GM19238 (cell line): ENCODE results near the gene ACOX3.

Experiments used
- DNase-seq: peaks from one replicate; pipeline ENCODE4 v3.0.0; 2011; ENCODE audit warnings: low spot score; ENCODE audit not compliant: insufficient read length

Gene ACOX3

DNA sequence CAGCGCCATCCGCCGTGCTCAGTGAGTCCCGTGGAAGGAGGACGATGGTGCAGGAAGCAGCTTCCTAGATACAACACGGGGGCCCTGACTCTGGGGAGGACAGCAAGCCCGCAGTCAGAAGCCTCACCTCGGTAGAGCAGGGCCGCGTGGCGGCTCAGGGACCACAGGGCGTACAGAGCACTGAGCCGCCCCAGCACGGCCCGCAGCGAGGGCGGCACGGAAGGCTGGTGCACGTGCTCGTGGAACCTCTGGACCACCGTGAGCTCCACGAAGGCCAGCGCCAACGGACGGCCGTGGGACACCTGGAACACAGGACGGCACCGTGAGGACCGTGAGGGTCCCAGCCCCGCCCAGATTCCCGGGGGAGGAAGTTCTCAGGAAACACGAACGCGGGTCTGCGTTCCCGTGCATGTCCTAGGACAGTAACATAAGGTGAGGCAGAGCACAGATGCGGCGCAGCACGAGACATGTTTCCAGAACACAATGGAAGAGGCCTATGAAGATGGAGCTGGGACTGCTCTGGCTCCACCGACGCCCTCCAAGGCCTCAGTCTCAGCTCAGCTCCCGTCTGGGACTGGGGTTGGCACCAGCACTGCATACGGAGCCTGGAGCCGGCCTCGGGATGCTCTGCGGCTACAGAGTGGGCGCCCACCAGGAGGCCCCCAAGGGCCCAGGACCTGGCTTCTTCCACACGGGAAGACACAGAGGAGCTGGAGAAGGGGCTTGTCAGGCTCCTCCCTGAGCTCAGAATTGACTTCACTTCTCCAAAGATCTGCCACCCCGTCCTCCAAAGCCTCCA lies 65.5 kb downstream of the ACOX3 start:
- DNase-seq: no peak

DNA sequence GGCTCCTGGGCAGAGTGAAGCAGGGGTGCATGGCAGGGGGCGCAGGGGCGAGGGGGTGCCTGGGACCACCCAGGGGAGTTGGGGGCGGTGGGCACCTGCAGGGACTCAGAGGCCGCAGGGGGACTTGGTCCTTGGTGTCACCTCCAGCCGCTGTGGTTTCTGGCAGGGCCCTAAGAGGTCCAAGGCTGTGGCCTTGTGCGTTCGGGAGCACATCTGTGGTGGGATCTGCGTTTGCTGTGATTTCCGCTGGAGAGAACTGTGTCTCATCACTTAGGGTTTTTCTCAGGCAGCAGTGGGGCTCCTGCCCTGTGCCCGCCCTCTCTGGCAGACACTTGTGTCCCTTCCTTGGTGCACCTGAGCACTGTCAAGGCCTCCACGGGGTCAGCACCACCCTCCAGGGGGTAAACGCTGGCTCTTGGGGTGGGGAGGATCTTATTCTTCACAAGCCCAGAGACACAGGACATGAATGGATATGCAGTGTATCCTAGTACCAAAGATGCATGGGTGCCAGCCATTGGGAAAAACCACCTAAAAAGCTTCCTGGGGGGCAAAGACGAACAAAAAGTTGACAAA lies 66.5 kb downstream of the ACOX3 start:
- no peak for DNase-seq

DNA sequence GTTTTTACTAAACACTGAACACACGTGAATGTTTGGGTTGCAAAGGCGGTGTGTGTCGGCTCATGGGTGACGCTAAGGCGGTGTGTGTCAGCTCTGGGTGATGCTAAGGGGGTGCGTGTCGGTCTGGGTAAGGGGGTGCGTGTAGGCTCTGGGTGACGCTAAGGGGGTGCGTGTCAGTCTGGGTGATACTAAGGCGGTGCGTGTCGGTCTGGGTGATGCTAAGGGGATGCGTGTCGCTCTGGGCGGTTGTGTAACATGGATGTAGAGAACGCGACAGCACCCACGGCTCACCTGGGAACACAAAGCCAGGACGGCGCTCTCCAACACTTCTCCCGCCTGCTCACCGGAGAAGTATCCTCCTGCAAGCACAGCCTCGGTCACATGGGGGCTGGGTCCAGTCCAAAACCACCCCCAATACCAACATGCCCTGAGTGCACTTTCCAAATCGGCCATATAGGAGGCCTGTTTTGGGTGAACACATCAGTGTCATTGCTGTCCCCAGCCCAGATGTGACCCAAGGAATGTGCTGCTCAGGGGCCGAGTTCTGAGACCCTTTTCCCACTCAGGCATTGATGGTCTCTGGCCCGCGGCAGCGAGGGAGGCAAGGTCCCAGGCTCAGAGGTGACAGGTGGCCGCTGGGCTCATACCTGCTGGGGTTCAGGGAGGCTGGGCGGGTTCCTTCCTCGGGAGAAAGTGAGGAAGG lies 67.1 kb downstream of the ACOX3 start:
- DNase-seq: no peak

DNA sequence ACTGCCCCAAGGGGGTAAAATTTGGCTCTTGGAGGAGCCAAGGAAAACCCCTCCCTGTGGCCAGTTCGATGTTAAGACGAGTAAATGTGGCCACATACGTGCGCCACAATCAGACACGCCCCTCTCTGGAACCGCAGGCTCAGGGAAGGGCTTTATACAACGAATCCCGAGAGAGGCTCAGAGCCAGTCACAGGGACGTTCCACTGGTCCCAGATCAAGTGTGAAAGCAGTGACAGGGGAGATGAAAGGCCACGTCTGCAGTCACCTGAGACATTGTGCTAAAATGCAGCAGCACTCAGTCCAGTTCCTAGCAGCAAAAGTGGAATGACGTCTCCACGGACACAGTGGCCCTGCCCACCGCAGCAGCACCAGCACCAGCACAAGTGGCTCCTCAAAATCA lies 68.0 kb downstream of the ACOX3 start:
- no peak for DNase-seq

DNA sequence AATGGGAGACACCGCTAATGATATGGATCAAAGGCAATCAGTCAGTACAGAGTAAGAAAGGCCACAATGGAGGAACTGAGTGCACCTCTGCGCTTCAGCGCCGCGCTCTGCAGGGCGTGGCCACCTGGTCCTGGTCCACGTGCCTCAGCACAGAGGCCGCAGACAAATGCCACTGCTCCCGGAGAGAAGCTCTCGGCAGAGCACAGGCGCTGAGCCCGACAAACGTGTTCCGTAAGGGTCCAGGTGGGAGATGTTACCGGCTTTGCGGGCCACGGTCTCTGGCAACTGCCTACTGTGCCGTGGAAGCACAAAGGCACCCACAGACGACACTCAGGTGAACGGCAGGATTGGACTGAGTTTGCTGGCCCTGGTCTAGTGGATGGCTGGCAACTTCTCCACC lies 68.9 kb downstream of the ACOX3 start:
- DNase-seq: no peak

DNA sequence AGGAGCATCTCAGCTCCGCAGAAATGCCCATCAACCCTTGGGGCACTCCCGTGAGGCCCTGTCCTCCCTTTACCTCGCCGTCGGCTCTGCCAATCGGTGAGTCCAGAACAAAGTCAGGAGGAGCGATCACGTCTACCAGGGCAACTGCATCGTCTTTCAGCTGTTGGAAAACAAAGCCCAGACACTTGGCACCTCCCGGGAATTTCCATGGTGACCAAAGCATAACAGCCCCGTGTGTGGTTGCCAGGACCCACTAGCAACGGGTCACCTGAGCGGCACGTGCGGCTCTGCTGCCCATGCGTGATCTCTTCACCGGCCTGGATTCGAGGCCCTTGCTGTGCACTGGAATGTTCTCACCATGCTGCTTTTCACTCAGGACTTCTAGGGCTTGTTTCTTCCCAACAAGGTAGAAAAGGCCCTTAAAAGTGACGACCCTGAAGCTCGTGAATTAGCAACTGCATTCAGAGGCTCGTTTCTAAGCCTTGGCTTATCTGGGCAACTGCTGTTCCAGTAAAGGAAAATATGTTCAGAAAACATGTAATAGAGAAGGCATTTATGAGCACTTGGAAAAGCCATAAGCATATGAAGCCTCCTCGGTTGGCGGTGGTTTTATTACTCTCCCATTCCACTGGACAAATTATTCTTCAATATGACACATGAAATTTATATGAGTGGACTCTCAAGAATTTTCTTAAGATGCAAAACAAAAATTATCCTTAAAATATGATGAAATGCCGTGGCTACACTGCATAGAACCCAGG lies 69.5 kb downstream of the ACOX3 start:
- no peak for DNase-seq

DNA sequence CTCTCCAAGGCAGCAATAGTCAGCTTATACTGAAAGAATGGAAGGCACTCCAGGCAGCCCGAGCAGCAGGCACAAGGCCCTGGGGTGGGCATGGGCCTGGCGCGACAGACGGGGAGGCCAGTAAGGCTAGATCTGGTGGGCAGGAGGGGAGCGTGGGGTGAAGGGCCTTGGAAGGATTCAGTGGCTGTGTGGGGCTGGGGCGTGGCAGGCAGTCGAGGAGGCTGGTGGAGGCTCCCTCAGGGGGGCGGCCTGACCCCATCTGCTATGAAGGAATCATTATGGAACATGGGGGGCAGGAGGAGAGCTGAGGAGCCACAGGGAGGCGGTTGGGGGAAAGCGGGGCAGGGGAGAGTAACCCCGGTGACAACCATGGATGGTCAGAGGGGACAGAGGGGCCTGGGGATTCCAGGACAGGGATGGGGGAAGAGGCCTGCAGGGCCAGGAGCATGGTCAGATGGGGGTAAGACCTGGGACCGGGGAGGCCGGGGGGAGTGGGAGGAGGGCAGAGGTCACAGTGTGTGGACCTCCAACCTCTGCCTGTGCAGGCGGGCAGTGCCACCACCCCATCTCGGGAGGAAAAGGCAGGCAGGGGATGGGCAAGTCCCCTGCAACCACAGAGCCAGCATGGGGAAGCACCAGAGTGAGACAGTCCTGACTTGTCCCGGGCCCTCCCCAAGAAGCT lies 70.3 kb downstream of the ACOX3 start:
- DNase-seq: no peak

DNA sequence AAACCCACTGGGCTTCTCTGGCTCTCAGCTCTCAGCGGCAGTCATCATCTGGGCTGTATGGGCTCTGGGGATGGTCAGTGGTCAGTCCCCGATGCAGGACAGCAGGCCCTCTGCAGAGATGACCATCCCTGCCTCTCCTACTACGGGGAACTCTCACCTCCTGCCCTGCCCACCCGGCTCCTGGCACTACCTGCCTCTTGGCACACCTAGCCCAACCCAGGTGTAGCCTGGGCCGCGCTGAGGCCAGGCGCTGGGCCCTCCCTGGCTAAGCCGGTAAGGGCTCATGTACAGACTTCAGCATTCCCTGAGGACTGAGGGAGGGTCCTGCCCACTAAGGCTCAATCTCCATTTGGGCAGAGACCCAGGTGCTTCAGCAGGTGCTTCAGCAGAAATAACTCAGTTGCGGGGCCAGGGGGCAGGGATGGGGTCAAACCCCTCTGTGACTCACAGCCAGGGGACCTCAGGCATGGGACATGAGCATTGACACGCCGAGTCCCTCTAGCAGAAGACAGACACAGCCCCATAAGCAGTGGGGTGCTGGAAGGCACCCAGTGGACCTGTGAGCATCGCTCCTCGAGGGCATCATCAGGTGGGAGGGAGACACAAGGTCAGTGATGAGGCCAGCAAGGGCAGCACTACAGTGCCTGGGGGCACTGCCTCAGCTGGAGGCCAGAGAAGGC lies 71.0 kb downstream of the ACOX3 start:
- no peak for DNase-seq

DNA sequence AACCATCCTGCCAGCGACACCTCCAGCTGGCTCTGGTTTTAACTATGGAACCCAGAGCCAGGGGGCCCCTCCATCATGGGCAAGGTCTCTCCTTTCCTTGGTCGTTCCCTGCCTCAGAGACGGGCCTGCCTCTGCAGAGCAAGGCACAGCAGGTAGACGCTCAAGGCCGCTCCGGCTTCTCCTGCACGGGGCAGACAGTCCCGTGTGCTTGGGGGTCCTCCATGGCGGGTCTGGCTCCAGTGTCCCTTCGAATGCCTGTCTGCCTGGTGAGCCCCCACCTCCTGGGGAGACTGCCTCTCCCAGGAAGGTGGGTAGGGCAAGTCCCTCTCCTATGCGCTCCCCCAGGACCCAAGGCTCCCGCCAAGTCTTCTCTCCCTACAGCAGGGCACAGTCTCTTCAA lies 71.5 kb downstream of the ACOX3 start:
- DNase-seq: no peak

DNA sequence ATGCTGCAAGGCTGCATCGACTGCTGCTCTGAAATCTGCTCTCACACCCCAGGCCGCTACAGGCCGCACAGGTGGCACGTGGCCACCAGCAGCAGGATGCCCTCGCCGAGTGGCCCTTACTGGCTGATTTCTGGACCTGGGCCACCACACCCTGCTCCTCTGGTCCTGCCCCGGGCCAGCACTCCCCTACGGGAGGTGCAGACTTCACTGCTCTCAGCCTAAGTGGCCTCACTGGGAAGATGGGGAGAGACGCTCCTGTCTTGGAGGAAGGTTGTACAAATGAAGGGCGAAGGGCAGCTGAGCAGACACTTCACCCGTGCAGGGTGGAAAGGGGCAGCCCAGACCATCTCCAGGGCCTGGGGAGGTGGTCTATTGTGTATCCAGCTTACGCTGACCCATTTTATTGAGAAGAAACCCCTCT lies 72.5 kb downstream of the ACOX3 start:
- no peak for DNase-seq

DNA sequence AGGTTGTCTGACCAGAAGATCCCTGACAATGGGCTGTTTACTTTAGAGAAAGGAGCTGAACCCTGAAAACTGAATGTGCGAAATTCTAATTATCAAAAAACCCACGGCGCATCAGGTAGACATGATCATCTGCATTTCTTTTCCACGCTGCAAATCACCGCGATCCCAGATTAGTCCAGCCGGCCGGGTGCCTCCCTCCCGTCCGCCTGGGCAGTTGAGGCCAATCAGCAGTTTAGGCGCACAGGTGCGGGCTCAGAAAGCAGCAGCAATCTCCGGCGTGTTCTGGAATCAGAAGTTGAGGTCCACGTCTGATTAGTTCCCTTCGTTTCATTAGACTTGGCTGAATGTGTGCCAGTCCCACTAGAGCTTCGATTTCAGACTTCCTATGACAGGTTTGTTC lies 73.9 kb downstream of the ACOX3 start:
- DNase-seq: no peak

DNA sequence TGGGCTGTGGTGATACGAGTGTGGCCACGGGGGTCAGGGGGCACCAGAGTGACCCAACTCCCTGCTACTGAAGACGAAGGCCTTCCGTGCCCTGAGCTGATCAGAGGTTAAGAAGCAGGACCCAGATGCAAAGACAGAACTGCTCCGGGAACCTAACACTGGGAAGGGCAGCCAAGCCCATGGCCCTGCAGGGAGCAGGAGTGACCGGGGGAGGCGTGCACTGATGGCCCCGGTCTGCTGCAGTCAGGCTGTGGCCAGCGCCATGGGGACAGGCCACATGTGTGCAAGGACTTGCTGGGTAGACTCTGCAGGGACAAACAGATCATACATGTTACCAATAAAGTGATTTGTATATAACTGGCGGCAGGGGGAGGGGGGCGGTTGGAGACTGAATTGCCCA lies 74.6 kb downstream of the ACOX3 start:
- DNase-seq: no peak

DNA sequence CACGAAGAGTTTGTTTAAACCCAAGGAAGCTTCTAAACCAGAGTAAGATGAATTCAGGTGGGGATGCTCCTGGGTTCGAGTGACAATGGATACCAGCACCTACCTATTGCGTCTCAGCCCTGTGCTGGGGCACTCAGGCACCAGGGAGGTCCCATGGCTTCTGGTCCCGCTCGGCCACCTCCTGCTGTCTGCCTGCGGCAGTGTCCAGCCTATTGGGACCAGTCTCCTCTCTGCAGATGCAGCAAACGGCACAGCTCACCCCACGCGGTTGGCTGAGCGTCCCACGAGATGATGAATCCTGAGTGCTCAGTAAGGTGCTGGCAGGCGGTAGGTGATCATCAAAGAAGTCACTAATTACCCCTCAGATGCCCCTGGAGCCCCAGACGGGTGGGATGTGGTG lies 75.2 kb downstream of the ACOX3 start:
- DNase-seq: no peak

DNA sequence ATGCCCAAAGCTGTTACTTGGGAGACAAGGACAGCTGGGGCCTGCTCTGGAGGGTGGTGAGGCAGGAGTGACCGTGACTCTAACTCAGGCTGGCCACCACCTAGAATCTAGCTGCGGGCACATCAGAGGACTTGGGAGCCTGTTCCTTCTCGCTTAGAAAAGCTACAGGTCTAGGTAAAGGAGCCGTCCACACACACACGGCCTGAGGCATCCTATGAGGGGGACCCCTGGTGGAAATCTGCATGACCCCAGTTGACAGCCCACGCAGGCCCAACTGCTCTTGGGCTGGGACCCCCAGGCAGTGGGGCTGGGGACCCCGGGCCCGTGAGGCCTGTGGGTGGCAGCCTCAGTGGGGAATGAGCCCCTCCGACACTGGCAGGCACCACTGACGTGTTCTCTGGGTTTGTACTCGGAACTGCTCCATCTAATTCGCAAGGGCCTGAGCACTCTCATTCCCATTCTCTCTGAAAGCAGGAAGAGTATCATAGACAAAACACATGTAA lies 75.6 kb downstream of the ACOX3 start:
- no peak for DNase-seq

DNA sequence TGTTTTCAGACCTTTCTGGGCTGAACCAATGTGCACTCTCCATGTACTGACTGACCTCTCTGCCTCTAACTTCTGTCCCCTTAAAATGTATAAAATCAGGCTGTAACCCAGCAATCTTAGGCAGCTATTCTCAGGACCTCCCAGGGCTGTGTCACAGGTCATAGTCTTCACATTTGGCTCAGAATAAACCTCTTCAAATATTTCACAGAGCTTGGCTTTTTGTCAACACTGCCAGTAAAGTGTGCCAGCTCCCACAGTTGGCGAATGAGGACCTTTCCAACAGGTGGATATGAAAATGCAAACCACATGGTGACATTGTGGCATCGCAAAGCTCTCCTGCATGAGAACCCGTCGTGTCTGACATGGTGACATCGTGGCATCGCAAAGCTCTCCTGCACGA lies 76.4 kb downstream of the ACOX3 start:
- no peak for DNase-seq

DNA sequence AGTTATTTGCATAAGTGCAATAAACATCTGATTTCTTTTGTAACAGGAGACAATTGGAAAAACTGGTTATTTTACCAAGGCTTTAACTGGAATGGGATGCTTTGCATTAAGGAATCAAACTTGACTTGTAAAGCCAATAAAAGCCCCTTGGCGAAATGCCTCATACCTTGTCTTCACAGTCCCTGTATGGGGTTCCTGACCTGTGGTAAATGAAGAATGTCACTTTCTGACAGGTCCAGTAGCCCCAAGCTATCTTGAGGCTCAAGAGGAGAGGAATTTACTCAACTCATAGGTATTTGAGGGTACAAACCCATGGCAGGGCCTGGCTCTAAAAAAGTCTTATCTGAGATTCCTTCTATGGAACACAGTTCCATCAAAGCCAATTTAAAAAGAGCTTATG lies 78.0 kb downstream of the ACOX3 start:
- no peak for DNase-seq

DNA sequence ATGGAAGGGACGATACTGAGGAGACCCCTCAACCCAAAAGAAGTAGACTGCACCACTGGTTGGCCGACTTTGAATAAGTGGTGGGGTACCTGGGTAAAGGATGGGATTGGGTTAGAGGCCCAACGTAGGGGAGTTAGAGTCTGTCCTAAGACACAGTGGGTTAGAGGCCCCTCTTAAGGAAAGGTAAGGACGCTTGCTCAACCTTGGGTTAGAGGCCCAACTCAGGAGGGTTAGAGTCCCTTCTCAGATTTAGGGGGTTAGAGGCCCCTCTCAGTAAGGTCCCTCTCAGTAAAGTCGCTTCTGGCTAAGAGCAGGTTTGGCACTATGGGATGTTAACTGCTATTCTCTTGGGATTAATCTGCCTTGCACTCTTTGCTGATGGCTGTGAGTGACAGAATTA lies 81.3 kb downstream of the ACOX3 start:
- no peak for DNase-seq

DNA sequence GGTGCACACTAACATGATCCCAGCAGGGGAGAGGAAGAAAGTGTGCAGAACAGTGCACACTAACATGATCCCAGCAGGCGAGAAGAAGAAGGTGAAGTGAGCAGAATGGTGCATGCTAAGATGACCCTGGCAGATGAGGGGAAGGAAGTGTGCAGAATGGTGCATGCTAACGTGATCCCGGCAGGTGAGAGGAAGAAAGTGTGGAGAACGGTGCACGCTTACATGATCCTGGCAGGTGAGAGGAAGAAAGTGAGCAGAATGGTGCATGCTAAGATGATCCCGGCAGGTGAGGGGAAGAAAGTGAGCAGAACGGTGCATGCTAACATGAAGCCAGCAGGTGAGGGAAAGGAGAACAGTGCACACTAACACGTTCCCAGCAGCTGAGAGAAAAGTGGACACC lies 83.7 kb downstream of the ACOX3 start:
- no peak for DNase-seq

DNA sequence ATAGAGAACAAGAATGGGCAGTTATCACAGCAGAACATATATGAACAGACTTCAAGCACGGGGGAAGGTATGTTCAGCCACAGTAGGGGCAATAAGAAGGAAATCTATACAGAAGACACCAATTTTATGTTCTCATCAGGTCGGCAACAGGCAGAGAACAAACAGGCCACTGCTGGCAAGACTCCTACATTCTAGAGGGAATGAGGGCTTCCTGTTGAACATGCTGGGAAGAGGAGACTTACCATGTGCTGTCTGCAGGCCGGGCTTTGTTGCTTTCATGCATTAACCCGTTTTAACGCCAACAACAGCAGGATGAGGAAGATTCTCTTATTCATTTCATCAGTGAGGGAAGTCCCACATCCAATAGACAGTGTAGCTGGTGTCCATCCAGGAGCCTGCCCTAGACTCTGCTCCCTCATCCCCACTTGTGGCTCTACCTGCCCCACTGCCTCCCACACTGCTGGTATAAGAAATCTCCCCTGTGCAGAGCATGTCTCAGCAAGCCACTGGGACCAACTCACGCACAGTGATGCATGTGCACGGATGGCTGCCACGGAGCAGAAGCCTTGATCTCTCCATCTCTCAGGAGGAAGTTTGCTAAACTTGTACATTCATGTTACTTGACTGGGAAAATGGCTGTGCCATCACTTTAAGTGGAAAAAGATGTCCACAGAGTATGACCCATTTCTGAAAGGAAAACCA lies 84.5 kb downstream of the ACOX3 start:
- DNase-seq: no peak

DNA sequence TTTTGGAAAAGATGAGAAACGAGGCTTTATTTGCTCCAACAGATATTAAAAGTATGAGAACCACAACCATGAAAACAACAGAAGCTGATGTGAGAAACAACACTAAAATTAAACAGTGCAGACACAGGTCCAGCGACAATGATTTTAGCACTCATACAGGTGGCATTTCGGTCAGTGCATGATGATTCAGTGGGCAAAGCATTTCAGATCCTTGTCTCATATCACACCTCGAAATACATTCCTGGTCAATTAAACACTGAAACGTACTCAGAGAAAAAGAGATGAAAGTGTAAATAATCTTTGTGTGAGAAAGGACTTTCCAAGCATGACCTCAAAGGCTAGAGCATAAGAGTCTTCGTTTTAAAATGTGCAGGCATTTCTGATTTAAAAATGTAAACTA lies 85.2 kb downstream of the ACOX3 start:
- no peak for DNase-seq
